Stimulated activated CD8-positive, alpha-beta memory T cell treated with anti-CD3 and anti-CD28 coated beads, Interleukin-4, amount 100 ng/mL, for 48 hours (primary cell): ENCODE results near the gene FSCN2.
"Not testable (repeated sequence)": the region's sequence is repeated elsewhere in the genome, so short reads cannot be mapped to it uniquely, and the experiment has no call there.

Source experiments
- DNase-seq: peaks from one replicate; pipeline ENCODE4 v3.0.0-alpha.2; 2020

FSCN2 gene

GRCh38 chr17:81579821-81580321 lies 51.7 kb downstream of the FSCN2 start:
- no peak for DNase-seq

DNA sequence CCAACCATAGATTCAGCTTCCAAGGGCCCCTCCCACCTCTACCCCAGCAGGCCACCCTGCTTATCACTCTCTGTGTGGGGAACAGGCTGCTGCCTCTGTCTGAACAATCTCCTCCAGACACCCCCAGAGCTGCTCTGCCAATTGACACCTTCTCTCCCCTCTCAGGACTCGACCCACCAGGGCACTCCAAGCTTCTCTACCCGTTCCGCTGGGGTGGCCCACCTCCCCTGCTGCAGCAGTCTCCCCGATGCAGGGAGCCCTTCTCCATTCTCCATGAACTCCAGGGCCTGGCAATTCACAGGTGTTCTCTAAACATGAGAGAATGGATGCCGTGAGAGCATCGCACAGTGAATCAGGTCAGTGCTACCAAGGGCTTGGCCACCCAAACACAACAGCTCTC lies 52.3 kb downstream of the FSCN2 start:
- DNase-seq: no peak

- no peak for DNase-seq
These were observed 53.6 kb downstream of the FSCN2 start for GRCh38 chr17:81581758-81582157.

GRCh38 chr17:81582341-81582740 lies 54.2 kb downstream of the FSCN2 start:
- no peak for DNase-seq

GRCh38 chr17:81582749-81583148 lies 54.6 kb downstream of the FSCN2 start:
- no peak for DNase-seq

DNA sequence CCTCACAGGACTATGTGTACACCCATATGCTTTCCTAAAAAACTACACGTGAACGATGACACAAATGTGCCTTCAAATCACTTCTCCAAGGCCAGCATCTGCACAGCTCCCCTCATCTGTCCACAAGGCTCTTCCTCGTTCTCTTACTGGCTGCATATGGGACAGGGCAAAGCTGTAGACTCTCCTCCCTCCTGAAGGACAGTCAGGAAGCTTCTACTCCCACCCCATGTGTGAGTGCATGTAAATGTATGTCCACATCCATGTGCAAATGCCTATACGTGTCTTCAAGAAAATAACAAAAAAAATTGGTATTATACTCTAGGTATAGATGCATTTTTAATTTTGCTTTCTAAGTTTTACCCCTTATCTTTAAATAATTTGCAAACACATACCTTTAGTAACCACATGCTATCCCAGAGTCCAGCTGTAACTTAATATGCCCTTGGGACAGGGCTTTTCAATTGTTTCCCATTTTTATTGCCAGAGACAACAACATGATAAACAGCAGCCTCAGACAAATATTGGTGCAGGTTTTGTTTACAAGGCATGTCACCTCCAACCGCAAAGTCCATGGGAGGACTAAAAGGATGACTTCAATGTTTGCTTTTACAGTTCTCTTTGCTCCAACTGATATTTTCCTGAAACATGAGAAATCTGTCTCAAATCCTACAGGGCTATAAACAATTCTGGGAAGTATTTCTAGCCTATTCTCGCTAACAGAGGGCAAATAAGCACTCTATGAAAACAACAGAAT lies 55.6 kb downstream of the FSCN2 start:
- no peak for DNase-seq

DNA sequence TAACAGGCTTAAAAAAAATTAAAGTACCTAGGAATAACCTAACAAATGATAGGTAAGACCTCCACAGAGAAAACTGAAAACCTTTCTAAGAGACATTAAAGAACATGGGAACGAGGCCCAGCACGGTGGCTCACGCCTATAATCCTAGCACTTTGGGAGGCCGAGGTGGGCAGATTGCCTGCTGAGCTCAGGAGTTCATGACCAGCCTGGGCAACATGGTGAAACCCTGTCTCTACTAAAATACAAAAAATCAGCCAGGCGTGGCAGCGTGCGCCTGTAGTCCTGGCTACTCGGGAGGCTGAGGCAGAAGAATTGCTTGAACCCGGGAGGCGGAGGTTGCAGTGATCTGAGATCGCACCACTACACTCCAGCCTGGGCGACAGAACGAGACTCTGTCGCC lies 56.6 kb downstream of the FSCN2 start:
- DNase-seq: not testable (repeated sequence)

GRCh38 chr17:81586096-81586495 lies 57.9 kb downstream of the FSCN2 start:
- DNase-seq: no peak
